Measurements from ENCODE around the gene ZFYVE28. TPM values are rescaled to one million over a fixed set of nuclear protein-coding genes. Genes with fewer than 3 reads are reported as not detected.

ZFYVE28 gene
- total RNA-seq, 1 donor from 2014 or later: 1.3 TPM

- Histone ChIP-seq H3K36me3 (ENCODE audit: control insufficient read depth, insufficient read depth, low read length) (no peaks in the 10 kb centered on the region), H3K27me3 (ENCODE audit: control insufficient read depth, insufficient read depth, low read length) (no peaks in the 10 kb centered on the region), H3K4me3 (ENCODE audit: low read depth, low read length) (no peak overlapping the region)
- TF ChIP-seq CTCF (IDR thresholded peaks at IDR 0.05; ENCODE audit: insufficient read depth, low read length, severe bottlenecking): no peak
- no peak for DNase-seq (ENCODE audit: low read depth)
- no peak for FAIRE-seq
Measured at GRCh38 chr4:2290974-2291704, 127.3 kb downstream of the ZFYVE28 start.

GRCh38 chr4:2290488-2290887 is 128.0 kb downstream of the ZFYVE28 start:
- TF ChIP-seq CTCF (IDR thresholded peaks at IDR 0.05; ENCODE audit: insufficient read depth, low read length, severe bottlenecking): no peak
- Histone ChIP-seq H3K36me3 (ENCODE audit: control insufficient read depth, insufficient read depth, low read length) (no peaks in the 10 kb centered on the region), H3K4me3 (ENCODE audit: low read depth, low read length) (no peak overlapping the region), H3K27me3 (ENCODE audit: control insufficient read depth, insufficient read depth, low read length) (no peaks in the 10 kb centered on the region)
- FAIRE-seq (no peak), DNase-seq (ENCODE audit: low read depth) (no peak)

- Histone ChIP-seq H3K36me3 (ENCODE audit: control insufficient read depth, insufficient read depth, low read length) (no peaks in the 10 kb centered on the region), H3K27me3 (ENCODE audit: control insufficient read depth, insufficient read depth, low read length) (no peaks in the 10 kb centered on the region), H3K4me3 (ENCODE audit: low read depth, low read length) (no peak overlapping the region)
- DNase-seq (ENCODE audit: low read depth): no peak
- TF ChIP-seq CTCF (IDR thresholded peaks at IDR 0.05; ENCODE audit: insufficient read depth, low read length, severe bottlenecking): no peak
- FAIRE-seq: no peak
Measured at GRCh38 chr4:2289955-2290333, 128.5 kb downstream of the ZFYVE28 start.

- FAIRE-seq: no peak
- no peak for DNase-seq (ENCODE audit: low read depth)
- Histone ChIP-seq H3K36me3 (ENCODE audit: control insufficient read depth, insufficient read depth, low read length) (no peaks in the 10 kb centered on the region), H3K4me3 (ENCODE audit: low read depth, low read length) (no peak overlapping the region), H3K27me3 (ENCODE audit: control insufficient read depth, insufficient read depth, low read length) (peaks cover 2% of the 10 kb centered on the region)
- TF ChIP-seq CTCF (IDR thresholded peaks at IDR 0.05; ENCODE audit: insufficient read depth, low read length, severe bottlenecking): no peak
Measured at GRCh38 chr4:2289311-2289954, 129.0 kb downstream of the ZFYVE28 start.

GRCh38 chr4:2288051-2288541 is 130.3 kb downstream of the ZFYVE28 start:
- no peak overlapping the region for H3K4me3 ChIP-seq (ENCODE audit: low read depth, low read length)
- no peaks in the 10 kb centered on the region for H3K36me3 ChIP-seq (ENCODE audit: control insufficient read depth, insufficient read depth, low read length)
- no peak for FAIRE-seq
- no peak for TF ChIP-seq CTCF (IDR thresholded peaks at IDR 0.05; ENCODE audit: insufficient read depth, low read length, severe bottlenecking)
- peaks cover 2% of the 10 kb centered on the region for H3K27me3 ChIP-seq (ENCODE audit: control insufficient read depth, insufficient read depth, low read length)
- no peak for DNase-seq (ENCODE audit: low read depth)
